K562 (cell line): ENCODE measurements around the gene ACO2. TPM values are rescaled to one million over a fixed set of nuclear protein-coding genes. Genes with fewer than 3 reads are reported as not detected.
A peak's percentile ranks its signal among the peaks of the same experiment; 100 is the strongest.

Experiments
- CHD2 ChIP-seq: IDR thresholded peaks from 2 replicates; pipeline ENCODE4 v1.6.1; 2011; ENCODE audit warnings: low read depth, low read length
- CREB1 ChIP-seq, 2 experiments: sonication (generic) in 1 of 2; formaldehyde crosslinking in 1 of 2; IDR thresholded peaks; 2 replicates each; pipeline versions ENCODE4 v1.6.1 to v1.8.0; 2012 to 2022; ENCODE audit warnings: inconsistent platforms in 1 of 2, mild to moderate bottlenecking in 1 of 2, missing genetic modification reagents in 1 of 2, moderate library complexity in 1 of 2
- CTBP1 ChIP-seq: fragments of 450-650 bp; IDR thresholded peaks from 2 replicates; pipeline ENCODE4 v1.6.1; 2016; ENCODE audit warnings: borderline replicate concordance
- ELF4 ChIP-seq: fragments of 450-650 bp; formaldehyde crosslinking; IDR thresholded peaks from 2 replicates; pipeline ENCODE4 v1.4.0; 2022; ENCODE audit warnings: missing genetic modification characterization
- FOXO4 ChIP-seq: fragments of 450-650 bp; formaldehyde crosslinking; IDR thresholded peaks from 2 replicates; pipeline ENCODE4 v1.4.0; 2020; ENCODE audit warnings: mild to moderate bottlenecking, moderate library complexity
- GTF2E2 ChIP-seq: fragments of 200-800 bp; sonication (Bioruptor generic); IDR thresholded peaks from 2 replicates; pipeline ENCODE4 v1.6.1; 2016; ENCODE audit warnings: missing genetic modification characterization, missing compliant biosample characterization
- HIVEP1 ChIP-seq: fragments of 250-450 bp; sonication (Bioruptor Pico); IDR thresholded peaks from 2 replicates; pipeline ENCODE4 v1.4.0; 2020; ENCODE audit warnings: mild to moderate bottlenecking
- HNRNPUL1 ChIP-seq: fragments of 200-400 bp; formaldehyde crosslinking; IDR thresholded peaks from 2 replicates; pipeline ENCODE4 v1.6.1; 2017; ENCODE audit warnings: low read length
- ID3 ChIP-seq, 2 experiments: fragments of 250-450 bp in 1 of 2; fragments of 450-650 bp in 1 of 2; sonication (Bioruptor Pico) in 1 of 2; IDR thresholded peaks; 2 replicates each; pipeline versions ENCODE4 v1.6.1 to v1.8.0; 2016 to 2021; ENCODE audit warnings: mild to moderate bottlenecking in 2 of 2, moderate library complexity in 2 of 2, missing compliant biosample characterization in 1 of 2, missing genetic modification characterization in 1 of 2
- KDM1A ChIP-seq, 2 experiments: fragments of 450-650 bp; IDR thresholded peaks; 2 replicates each; pipeline ENCODE4 v1.6.1; 2016; ENCODE audit warnings: mild to moderate bottlenecking in 2 of 2
- L3MBTL2 ChIP-seq: fragments of 450-650 bp; IDR thresholded peaks from 2 replicates; pipeline ENCODE4 v1.6.1; 2016; ENCODE audit warnings: mild to moderate bottlenecking, moderate library complexity
- MYNN ChIP-seq, 2 experiments: sonication (generic); formaldehyde crosslinking in 1 of 2; IDR thresholded peaks; 2 replicates each; pipeline versions ENCODE4 v1.5.0 to v1.6.1; 2016 to 2020; ENCODE audit warnings: antibody characterized with exemption in 1 of 2, missing genetic modification reagents in 1 of 2
- NCOA6 ChIP-seq: fragments of 450-650 bp; IDR thresholded peaks from 2 replicates; pipeline ENCODE4 v1.6.1; 2017; ENCODE audit warnings: mild to moderate bottlenecking
- NELFE ChIP-seq: IDR thresholded peaks from 2 replicates; pipeline ENCODE4 v1.6.1; 2011; ENCODE audit warnings: mild to moderate bottlenecking; ENCODE audit not compliant: insufficient read depth, insufficient read length
- PPARD ChIP-seq: fragments of 250-450 bp; sonication (Bioruptor Pico); IDR thresholded peaks from 2 replicates; pipeline ENCODE4 v1.8.0; 2022; ENCODE audit warnings: inconsistent platforms, mild to moderate bottlenecking, moderate library complexity
- PURB ChIP-seq: sonication (generic); formaldehyde crosslinking; IDR thresholded peaks from 2 replicates; pipeline ENCODE4 v1.9.0; 2021; ENCODE audit warnings: low read depth, mild to moderate bottlenecking, missing genetic modification reagents
- RBM14 ChIP-seq: fragments of 200-400 bp; formaldehyde crosslinking; IDR thresholded peaks from 2 replicates; pipeline ENCODE4 v1.6.1; 2018; ENCODE audit warnings: low read depth, mild to moderate bottlenecking, low read length, moderate library complexity, borderline replicate concordance; ENCODE audit not compliant: insufficient read depth
- SAFB ChIP-seq: fragments of 200-400 bp; formaldehyde crosslinking; IDR thresholded peaks from 2 replicates; pipeline ENCODE4 v1.6.1; 2017; ENCODE audit warnings: low read depth, low read length, borderline replicate concordance
- SIN3B ChIP-seq: fragments of 450-650 bp; IDR thresholded peaks from 2 replicates; pipeline ENCODE4 v1.6.1; 2017; ENCODE audit warnings: low read depth, mild to moderate bottlenecking, moderate library complexity
- SRSF7 ChIP-seq: fragments of 200-400 bp; formaldehyde crosslinking; optimal IDR thresholded peaks from 2 replicates; pipeline ENCODE3; 2017; ENCODE audit warnings: mild to moderate bottlenecking, low read depth, low read length
- TARDBP ChIP-seq: fragments of 450-650 bp; IDR thresholded peaks from 2 replicates; pipeline ENCODE4 v1.6.1; 2016
- ZBTB1 ChIP-seq: sonication (generic); formaldehyde crosslinking; IDR thresholded peaks from 2 replicates; pipeline ENCODE4 v1.8.1; 2023; ENCODE audit warnings: missing genetic modification reagents, low read depth, mild to moderate bottlenecking, borderline replicate concordance
- ZEB2 ChIP-seq: fragments of 450-650 bp; IDR thresholded peaks from 2 replicates; pipeline ENCODE4 v1.6.1; 2016
- ZFP36 ChIP-seq: fragments of 150-350 bp; IDR thresholded peaks from 2 replicates; pipeline ENCODE4 v1.6.1; 2018; ENCODE audit warnings: low read length, low read depth; ENCODE audit not compliant: partially characterized antibody
- ZNF3 ChIP-seq: fragments of 250-450 bp; sonication (Bioruptor Pico); IDR thresholded peaks from 2 replicates; pipeline ENCODE4 v1.5.0; 2021; ENCODE audit warnings: mild to moderate bottlenecking, moderate library complexity
- ZNF75A ChIP-seq: fragments of 450-650 bp; formaldehyde crosslinking; IDR thresholded peaks from 2 replicates; pipeline ENCODE4 v1.4.0; 2020; ENCODE audit warnings: mild to moderate bottlenecking
- polyA plus RNA-seq, 8 experiments: library from polyadenylated mRNA; depleted of rRNA in 4 of 8; stranded (reverse) in 5 of 8; unstranded in 3 of 8; fragments of >200 nt; fragmentation: Nextera tagmentation in 2 of 8; fragmentation: Illumina TruSeq in 1 of 8; extraction: Ambion mirVana in 2 of 8; extraction: Trizol in 1 of 8; gene quantifications; 2 replicates each; pipeline versions ENCODE4 v1.2.1 to v1.2.3, GENCODE V29; 2011 to 2014; ENCODE audit warnings: inconsistent platforms in 1 of 8, missing spikeins in 1 of 8
- total RNA-seq, 7 experiments: library from RNA; depleted of rRNA in 6 of 7; stranded (reverse); fragments of >200 nt in 6 of 7; fragmentation: Illumina TruSeq in 2 of 7; extraction: Trizol in 2 of 7; gene quantifications; 2 replicates each; pipeline versions ENCODE4 v1.2.1 to v1.2.3, GENCODE V29; 2011 to 2021; ENCODE audit warnings: low replicate concordance in 1 of 7

Gene ACO2
- total and polyA plus RNA-seq, 9 of the 15 experiments (the other 6 are each of a cell fraction or from before 2014, with no cell fraction given) = 16.2 to 119 (median 43.2) TPM

GRCh38 chr22:41468381-41469217 lies at the start of gene ACO2, which contains the start of gene PHF5A (continued):
- TF ChIP-seq TARDBP = peak; percentile 54; the same call in 1 of the 2 replicates
- TF ChIP-seq GTF2E2 (tag) = no peak
- TF ChIP-seq ID3 (CRISPR knock-in tag; IDR thresholded peaks at IDR 0.05) = no peak
- TF ChIP-seq ID3 (tag; IDR thresholded peaks at IDR 0.05) = no peak
- TF ChIP-seq HIVEP1 (CRISPR knock-in tag) = no peak
- TF ChIP-seq SAFB = no peak
- no peak for TF ChIP-seq KDM1A (IDR thresholded peaks at IDR 0.05)
- no peak for TF ChIP-seq NELFE
- peak; percentile 99 for TF ChIP-seq SIN3B
- TF ChIP-seq PURB (CRISPR knock-in tag) = no peak
- no peak for TF ChIP-seq ZFP36
- no peak for TF ChIP-seq ZEB2
- TF ChIP-seq SRSF7 = no peak
- no peak for TF ChIP-seq ELF4 (CRISPR knock-in tag)
- TF ChIP-seq ZNF3 (CRISPR knock-in tag) = no peak
- TF ChIP-seq FOXO4 (CRISPR knock-in tag) = no peak
- no peak for TF ChIP-seq ZBTB1
- no peak for TF ChIP-seq ZNF75A (CRISPR knock-in tag)
- peak; percentile 50 for TF ChIP-seq L3MBTL2
- TF ChIP-seq CHD2 = peak; percentile 93
- TF ChIP-seq PPARD (CRISPR knock-in tag) = no peak
- no peak for TF ChIP-seq HNRNPUL1
- TF ChIP-seq CREB1 (IDR thresholded peaks at IDR 0.05) = peak; percentile 97
- TF ChIP-seq CREB1 (CRISPR knock-in tag; IDR thresholded peaks at IDR 0.05) = peak; percentile 98
- no peak for TF ChIP-seq RBM14
- TF ChIP-seq NCOA6 = no peak
- TF ChIP-seq MYNN (IDR thresholded peaks at IDR 0.05) = no peak
- TF ChIP-seq MYNN (CRISPR knock-in tag; IDR thresholded peaks at IDR 0.05) = no peak
- TF ChIP-seq CTBP1 = no peak
